ENCODE measurements around the gene PTEN. TPM values are rescaled to one million over a fixed set of nuclear protein-coding genes. Genes with fewer than 3 reads are reported as not detected.
A peak's percentile ranks its signal among the peaks of the same experiment; 100 is the strongest.

The PTEN gene
- total RNA-seq, 1 experiment from 2014 or later: 44.6 TPM

- CTCF ChIA-PET: no interaction called here
Observed at GRCh38 chr10:87918254-87918859, 54.9 kb downstream of the PTEN start.

GRCh38 chr10:87920538-87920937 lies 57.1 kb downstream of the PTEN start:
- Mint-ChIP-seq H3K36me3 (ENCODE audit: insufficient read depth, unreplicated experiment) (no peaks in the 10 kb centered on the region), H3K4me3 (ENCODE audit: low read depth, unreplicated experiment) (no peak overlapping the region), H3K4me1 (ENCODE audit: low read depth, unreplicated experiment) (peaks cover 20% of the 10 kb centered on the region), H3K27ac (ENCODE audit: unreplicated experiment) (no peak overlapping the region), H3K9me3 (ENCODE audit: low read depth, unreplicated experiment) (no peaks in the 10 kb centered on the region), H3K27me3 (ENCODE audit: unreplicated experiment) (no peaks in the 10 kb centered on the region)
- CTCF ChIA-PET: no interaction called here
- TF ChIP-seq CTCF (IDR thresholded peaks at IDR 0.05; ENCODE audit: unreplicated experiment): no peak
- no TSS peak for BruUV-seq (replicated peaks)
- no peak for DNase-seq
- intact Hi-C loops (cut with micrococcal nuclease; ENCODE audit: unreplicated experiment): no loop called here

More at GRCh38 chr10:87918254-87918859, 54.9 kb downstream of the PTEN start:
- DNase-seq: no peak
- H3K4me1 Mint-ChIP-seq (ENCODE audit: low read depth, unreplicated experiment): peaks cover 18% of the 10 kb centered on the region
- no peaks in the 10 kb centered on the region for H3K36me3 Mint-ChIP-seq (ENCODE audit: insufficient read depth, unreplicated experiment)
- intact Hi-C loops (cut with micrococcal nuclease; ENCODE audit: unreplicated experiment): no loop called here
- TF ChIP-seq CTCF (IDR thresholded peaks at IDR 0.05; ENCODE audit: unreplicated experiment): no peak
- H3K4me3 Mint-ChIP-seq (ENCODE audit: low read depth, unreplicated experiment): no peak overlapping the region
- peaks cover 3% of the 10 kb centered on the region for H3K9me3 Mint-ChIP-seq (ENCODE audit: low read depth, unreplicated experiment)
- no TSS peak for BruUV-seq (replicated peaks)
- H3K27me3 Mint-ChIP-seq (ENCODE audit: unreplicated experiment): no peaks in the 10 kb centered on the region
- H3K27ac Mint-ChIP-seq (ENCODE audit: unreplicated experiment): peak overlapping the region; percentile 54

GRCh38 chr10:87921931-87922688 lies 58.7 kb downstream of the PTEN start:
- peaks cover 28% of the 10 kb centered on the region for H3K4me1 Mint-ChIP-seq (ENCODE audit: low read depth, unreplicated experiment)
- no peak for TF ChIP-seq CTCF (IDR thresholded peaks at IDR 0.05; ENCODE audit: unreplicated experiment)
- no peaks in the 10 kb centered on the region for H3K9me3 Mint-ChIP-seq (ENCODE audit: low read depth, unreplicated experiment)
- no peak overlapping the region for H3K27ac Mint-ChIP-seq (ENCODE audit: unreplicated experiment)
- H3K27me3 Mint-ChIP-seq (ENCODE audit: unreplicated experiment): no peaks in the 10 kb centered on the region
- no peaks in the 10 kb centered on the region for H3K36me3 Mint-ChIP-seq (ENCODE audit: insufficient read depth, unreplicated experiment)
- no peak for DNase-seq
- intact Hi-C loops (cut with micrococcal nuclease; ENCODE audit: unreplicated experiment): no loop called here
- CTCF ChIA-PET: no interaction called here
- H3K4me3 Mint-ChIP-seq (ENCODE audit: low read depth, unreplicated experiment): no peak overlapping the region
- BruUV-seq (replicated peaks): no TSS peak

GRCh38 chr10:87923233-87923632 lies 59.8 kb downstream of the PTEN start:
- Mint-ChIP-seq H3K27ac (ENCODE audit: unreplicated experiment) (no peak overlapping the region), H3K4me3 (ENCODE audit: low read depth, unreplicated experiment) (no peak overlapping the region), H3K4me1 (ENCODE audit: low read depth, unreplicated experiment) (peaks cover 27% of the 10 kb centered on the region), H3K9me3 (ENCODE audit: low read depth, unreplicated experiment) (no peaks in the 10 kb centered on the region), H3K27me3 (ENCODE audit: unreplicated experiment) (no peaks in the 10 kb centered on the region), H3K36me3 (ENCODE audit: insufficient read depth, unreplicated experiment) (no peaks in the 10 kb centered on the region)
- TF ChIP-seq CTCF (IDR thresholded peaks at IDR 0.05; ENCODE audit: unreplicated experiment): no peak
- no peak for DNase-seq
- BruUV-seq (replicated peaks): no TSS peak
- intact Hi-C loops (cut with micrococcal nuclease; ENCODE audit: unreplicated experiment): no loop called here
- CTCF ChIA-PET: no interaction called here
